ENCODE results near the gene DDRGK1.
A peak's percentile ranks its signal among the peaks of the same experiment; 100 is the strongest.
"Not testable (repeated sequence)": the region's sequence is repeated elsewhere in the genome, so short reads cannot be mapped to it uniquely, and the experiment has no call there.

DDRGK1 gene

DNA sequence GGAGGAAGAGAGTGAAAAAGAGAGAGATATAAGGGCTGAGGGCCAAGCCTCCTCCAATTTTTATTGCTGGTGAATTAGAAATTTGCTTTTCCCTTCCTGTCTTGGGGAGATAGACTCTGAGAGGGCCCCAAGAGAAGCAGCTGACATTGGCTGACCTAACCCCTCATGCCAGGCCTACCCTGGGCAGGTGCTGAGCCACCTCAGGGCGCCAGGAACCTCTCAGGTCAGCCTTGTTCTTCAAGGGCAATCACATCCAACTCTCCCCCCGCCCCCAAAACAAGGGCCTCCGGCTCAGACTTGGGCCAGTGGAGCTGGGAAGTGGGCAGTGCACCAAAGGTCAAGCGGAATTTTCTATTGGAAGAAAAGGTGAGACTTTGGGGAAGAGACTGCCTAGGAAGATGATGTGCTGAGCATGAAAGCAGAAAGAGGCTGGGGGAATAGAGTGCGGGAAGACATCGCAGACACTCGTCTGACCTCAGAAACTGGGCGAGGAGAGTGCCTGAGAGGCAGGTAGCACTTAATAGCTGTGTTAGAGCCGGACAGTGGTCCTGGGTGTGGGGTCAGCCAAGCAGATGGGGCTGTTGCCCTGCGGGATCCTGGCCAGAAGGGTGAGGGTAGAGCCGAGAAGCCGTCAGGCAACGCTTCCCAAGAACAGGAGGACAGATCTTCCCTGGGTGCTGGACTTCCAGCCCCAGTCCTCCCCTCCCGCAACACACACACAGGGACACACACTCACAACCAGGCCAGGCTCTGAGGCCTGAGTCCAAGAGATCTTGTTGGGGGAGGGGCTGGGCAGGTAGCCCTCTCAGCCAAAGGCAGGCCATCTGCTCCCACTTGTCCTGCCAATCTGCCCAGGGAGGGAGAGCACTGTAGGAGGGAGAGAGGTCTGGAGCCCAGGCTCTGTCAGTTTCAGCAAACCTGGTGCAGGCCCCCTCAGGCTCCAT lies 41.1 kb downstream of the DDRGK1 start:
- DNase-seq: peak; percentile 77

DNA sequence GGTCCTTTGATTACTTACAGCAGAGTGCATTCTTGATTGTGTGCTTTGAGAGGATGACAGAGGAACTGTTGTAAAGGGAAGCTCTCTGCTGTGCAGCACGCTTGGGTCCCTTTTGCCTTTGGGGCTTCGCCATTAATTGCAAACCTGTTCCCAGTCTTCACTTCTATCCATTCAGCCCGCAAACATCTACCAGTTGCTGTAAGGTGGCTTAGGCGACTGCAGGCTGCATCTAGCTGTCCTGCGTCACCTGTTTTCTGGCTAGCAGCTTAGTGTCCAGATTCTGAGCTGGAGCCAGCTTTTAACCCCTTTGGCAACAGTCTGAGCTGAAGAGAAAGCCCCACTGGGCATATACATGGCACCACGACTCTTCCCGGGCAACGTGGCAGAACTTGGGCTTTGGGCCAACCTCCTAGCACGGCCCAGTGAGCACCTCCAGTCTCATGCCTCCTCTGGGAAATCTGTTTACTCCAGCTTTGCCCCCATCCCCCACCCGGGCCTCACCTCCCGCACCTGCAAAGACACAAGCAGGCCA lies 42.3 kb downstream of the DDRGK1 start:
- DNase-seq: peak; percentile 56

- no peak for DNase-seq
These were observed 43.0 kb downstream of the DDRGK1 start for GRCh38 chr20:3161316-3162079.

GRCh38 chr20:3160418-3160817 lies 44.1 kb downstream of the DDRGK1 start:
- DNase-seq: no peak

DNA sequence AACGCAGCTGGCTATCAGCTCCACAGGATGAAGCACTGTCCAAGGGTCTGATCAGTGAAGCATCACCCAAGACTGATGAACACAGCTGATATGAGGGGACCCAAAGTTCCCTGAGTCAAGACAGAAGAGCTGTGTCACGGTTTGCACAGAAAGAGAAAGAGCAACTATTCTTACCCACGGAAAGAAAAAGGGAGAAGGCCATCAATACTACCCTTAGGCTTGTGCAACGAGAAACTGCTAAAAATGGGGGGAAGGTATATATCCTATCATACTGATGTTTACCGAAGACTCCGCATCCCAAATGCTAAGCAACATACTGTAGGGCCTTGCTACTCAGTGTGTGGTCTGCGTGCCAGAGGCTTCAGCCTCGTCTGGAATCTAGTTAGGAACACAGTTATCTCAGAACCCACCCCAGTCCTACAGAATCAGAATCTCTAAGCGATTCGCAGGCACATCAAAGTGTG lies 45.5 kb downstream of the DDRGK1 start:
- no peak for DNase-seq

GRCh38 chr20:3157817-3158216 lies 46.7 kb downstream of the DDRGK1 start:
- no peak for DNase-seq

DNA sequence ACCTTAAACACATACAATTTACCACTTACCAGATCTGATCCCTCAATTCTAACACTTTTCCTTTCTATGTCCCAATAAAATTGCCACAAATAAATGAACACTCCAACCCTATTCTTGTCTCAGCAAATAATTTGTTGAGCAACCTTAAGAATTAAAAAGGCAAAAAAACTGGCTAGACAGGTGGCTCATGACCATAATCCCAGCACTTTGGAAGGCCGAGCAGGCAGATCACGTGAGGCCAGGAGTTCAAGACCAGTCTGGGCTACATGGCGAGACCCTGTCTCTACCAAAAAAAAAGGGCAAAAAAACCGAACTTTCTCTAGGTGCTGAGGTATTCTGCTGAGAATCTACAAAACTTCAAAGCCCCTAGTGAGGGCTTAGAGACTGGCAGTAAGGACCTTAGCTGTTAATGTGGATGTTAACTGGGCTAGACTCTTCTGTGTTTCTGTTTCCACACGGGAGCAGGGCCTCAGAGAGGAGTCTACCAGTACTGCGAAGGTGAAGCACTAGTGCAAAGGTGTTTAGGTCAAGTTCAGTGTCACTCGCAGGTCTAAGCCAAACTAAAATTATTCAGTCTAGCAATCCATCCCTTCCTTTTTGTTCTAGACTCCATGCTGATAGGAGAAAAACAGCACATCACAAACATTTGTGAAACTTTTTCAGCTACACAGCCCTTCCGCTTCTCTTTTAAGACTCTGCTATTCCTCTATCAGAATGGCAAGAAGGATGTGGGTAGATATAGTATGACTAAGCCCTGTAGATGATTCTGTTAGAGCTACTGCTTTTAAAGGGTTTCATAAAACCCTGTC lies 47.5 kb downstream of the DDRGK1 start:
- no peak for DNase-seq

- not testable (repeated sequence) for DNase-seq
These were observed 52.3 kb downstream of the DDRGK1 start for GRCh38 chr20:3152057-3152644.

- DNase-seq: no peak
These were observed 53.6 kb downstream of the DDRGK1 start for GRCh38 chr20:3150908-3151307.

DNA sequence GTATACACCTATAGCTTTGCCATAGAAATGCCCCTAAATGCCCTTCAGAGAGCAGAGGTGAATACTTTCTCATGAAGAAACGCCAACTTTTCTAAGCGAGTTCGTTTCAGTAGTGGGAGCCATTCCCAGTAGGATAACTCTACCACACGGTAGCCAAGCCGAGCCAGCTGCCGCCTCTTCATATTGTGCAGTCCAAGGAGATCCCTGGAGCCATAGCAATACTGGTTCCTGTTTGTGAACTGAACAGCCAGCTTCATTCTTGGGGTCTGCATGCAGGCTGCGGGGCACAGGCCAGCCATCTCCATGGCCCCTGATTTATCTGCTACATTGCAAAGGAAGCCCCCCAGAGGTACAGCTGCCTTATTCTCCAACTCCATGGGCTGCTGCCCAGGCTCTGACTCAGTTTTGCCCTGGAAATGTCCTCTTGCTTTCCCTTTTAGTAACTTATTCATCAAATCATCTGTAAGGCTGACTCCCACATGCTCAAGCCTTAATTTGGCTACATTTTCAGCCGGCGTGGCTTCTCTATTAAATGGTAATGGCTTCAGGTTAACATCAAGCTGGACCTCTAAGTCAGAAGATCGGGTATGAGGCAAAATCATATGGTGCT lies 57.6 kb downstream of the DDRGK1 start:
- no peak for DNase-seq

DNA sequence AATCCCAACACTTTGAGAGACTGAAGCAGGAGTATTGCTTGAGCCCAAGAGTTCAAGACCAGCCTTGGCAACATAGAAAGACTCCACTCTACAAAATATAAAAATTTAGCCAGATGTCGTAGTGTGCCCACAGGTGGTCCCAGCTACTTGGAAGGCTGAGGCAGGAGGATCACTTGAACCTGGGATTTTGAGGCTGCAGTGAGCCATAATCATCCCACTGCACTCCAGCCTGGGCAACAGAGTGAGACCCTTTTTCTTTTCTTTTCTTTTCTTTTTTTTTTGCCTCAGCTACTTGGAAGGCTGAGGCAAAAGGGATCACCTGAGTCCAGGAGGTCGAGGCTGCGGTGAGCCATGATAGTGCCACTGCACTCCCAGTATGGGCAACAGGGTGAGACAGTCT lies 62.7 kb downstream of the DDRGK1 start:
- DNase-seq: no peak
